HL-60 (cell line): ENCODE results near the gene PTGIR.

Experiments used
- DNase-seq, 2 experiments: peaks; one replicate each; pipeline ENCODE4 v3.0.0-alpha.2; 2010 to 2020; ENCODE audit warnings: low read depth in 1 of 2, low spot score in 1 of 2
- H3K27ac ChIP-seq: fragments of 250-450 bp; sonication (Bioruptor Pico); replicated peaks from 2 replicates; pipeline ENCODE4 v1.5.1; 2020; ENCODE audit warnings: mild to moderate bottlenecking, moderate library complexity
- H3K27me3 ChIP-seq: fragments of 250-450 bp; sonication (Bioruptor Pico); 2 replicates; pipeline ENCODE4 v1.5.1; 2021; ENCODE audit warnings: mild to moderate bottlenecking, moderate library complexity; ENCODE audit not compliant: insufficient read depth, poor library complexity, severe bottlenecking
- H3K4me3 ChIP-seq: replicated peaks from 2 replicates; pipeline ENCODE4 v1.5.1; 2011; ENCODE audit warnings: mild to moderate bottlenecking, control low read depth, low read length; ENCODE audit not compliant: insufficient read depth
- GABPA ChIP-seq: IDR thresholded peaks from 2 replicates; pipeline ENCODE4 v1.6.1; 2012; ENCODE audit warnings: low read depth
- POLR2AphosphoS5 ChIP-seq: IDR thresholded peaks from 2 replicates; pipeline ENCODE4 v1.6.1; 2012; ENCODE audit warnings: low read depth
- SPI1 ChIP-seq: IDR thresholded peaks from 2 replicates; pipeline ENCODE4 v1.6.1; 2012; ENCODE audit warnings: low read depth, mild to moderate bottlenecking, borderline replicate concordance
- TF ChIP-seq, protein P1 (sequence below): IDR thresholded peaks from 2 replicates; pipeline ENCODE4 v1.6.1; 2012; ENCODE audit warnings: low read depth; ENCODE audit not compliant: insufficient replicate concordance
- TF ChIP-seq, protein P2 (sequence below): IDR thresholded peaks from one replicate; pipeline ENCODE4 v1.5.1; 2011; ENCODE audit warnings: low read length, control low read depth, inconsistent platforms; ENCODE audit not compliant: insufficient read depth

PTGIR gene

DNA sequence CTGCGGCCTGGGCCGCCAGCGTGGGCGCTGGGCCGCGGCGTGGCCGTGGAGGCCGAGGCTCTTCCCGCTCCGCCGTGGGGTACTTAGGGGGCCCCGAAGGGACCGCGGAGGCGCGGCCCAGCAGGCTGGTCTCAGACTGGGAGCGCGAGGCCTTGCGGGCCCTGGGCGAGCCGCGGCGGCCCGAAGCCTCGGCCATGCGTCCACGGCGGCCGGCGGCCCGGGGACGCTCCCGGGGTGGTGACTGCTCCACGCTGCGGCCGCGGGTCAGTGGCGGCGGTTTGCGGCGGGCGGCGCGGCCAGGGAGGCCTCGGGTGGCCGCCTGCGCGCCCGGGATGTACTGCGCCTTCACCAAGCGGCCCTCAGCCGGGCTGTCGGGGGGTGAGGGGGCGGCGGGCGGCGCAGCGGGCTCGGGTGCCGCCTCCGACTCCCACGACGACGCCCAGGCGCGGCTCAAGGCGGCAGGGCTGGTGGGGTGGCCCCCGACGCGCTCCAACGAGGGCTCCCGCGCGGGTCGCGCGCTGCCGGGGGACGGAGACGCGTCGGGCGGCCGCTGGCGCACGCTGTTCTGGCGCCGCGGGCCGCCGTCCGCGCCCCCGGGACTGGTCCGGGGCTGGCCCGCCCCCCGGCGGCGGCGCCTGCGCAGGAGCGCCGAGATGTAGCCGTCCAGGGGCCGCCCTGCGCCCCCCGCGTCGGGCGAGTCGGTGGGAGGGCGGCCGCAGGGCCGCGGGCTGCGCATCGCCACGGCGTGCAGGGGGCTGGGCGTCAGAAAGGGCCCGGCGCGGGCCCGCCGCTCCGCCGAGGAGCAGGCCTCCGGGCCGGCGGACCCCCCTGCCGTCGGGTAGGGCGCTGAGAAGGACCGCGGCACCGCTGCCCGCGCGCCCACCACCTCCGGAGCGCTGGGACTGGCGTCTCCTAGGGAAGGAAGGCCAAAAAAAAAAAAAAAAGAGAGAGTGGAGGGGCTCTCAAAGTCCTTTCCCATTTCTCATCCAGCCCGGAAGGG, 24.4 kb upstream of the PTGIR start:
- H3K27ac ChIP-seq = no peak overlapping the region
- H3K27me3 ChIP-seq = peaks cover 15% of the 10 kb centered on the region
- no peak for DNase-seq
- TF ChIP-seq GABPA = no peak
- TF ChIP-seq POLR2AphosphoS5 = no peak
- TF ChIP-seq, protein P1, sequence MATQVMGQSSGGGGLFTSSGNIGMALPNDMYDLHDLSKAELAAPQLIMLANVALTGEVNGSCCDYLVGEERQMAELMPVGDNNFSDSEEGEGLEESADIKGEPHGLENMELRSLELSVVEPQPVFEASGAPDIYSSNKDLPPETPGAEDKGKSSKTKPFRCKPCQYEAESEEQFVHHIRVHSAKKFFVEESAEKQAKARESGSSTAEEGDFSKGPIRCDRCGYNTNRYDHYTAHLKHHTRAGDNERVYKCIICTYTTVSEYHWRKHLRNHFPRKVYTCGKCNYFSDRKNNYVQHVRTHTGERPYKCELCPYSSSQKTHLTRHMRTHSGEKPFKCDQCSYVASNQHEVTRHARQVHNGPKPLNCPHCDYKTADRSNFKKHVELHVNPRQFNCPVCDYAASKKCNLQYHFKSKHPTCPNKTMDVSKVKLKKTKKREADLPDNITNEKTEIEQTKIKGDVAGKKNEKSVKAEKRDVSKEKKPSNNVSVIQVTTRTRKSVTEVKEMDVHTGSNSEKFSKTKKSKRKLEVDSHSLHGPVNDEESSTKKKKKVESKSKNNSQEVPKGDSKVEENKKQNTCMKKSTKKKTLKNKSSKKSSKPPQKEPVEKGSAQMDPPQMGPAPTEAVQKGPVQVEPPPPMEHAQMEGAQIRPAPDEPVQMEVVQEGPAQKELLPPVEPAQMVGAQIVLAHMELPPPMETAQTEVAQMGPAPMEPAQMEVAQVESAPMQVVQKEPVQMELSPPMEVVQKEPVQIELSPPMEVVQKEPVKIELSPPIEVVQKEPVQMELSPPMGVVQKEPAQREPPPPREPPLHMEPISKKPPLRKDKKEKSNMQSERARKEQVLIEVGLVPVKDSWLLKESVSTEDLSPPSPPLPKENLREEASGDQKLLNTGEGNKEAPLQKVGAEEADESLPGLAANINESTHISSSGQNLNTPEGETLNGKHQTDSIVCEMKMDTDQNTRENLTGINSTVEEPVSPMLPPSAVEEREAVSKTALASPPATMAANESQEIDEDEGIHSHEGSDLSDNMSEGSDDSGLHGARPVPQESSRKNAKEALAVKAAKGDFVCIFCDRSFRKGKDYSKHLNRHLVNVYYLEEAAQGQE = no peak
- TF ChIP-seq SPI1 = no peak
- TF ChIP-seq, protein P2, sequence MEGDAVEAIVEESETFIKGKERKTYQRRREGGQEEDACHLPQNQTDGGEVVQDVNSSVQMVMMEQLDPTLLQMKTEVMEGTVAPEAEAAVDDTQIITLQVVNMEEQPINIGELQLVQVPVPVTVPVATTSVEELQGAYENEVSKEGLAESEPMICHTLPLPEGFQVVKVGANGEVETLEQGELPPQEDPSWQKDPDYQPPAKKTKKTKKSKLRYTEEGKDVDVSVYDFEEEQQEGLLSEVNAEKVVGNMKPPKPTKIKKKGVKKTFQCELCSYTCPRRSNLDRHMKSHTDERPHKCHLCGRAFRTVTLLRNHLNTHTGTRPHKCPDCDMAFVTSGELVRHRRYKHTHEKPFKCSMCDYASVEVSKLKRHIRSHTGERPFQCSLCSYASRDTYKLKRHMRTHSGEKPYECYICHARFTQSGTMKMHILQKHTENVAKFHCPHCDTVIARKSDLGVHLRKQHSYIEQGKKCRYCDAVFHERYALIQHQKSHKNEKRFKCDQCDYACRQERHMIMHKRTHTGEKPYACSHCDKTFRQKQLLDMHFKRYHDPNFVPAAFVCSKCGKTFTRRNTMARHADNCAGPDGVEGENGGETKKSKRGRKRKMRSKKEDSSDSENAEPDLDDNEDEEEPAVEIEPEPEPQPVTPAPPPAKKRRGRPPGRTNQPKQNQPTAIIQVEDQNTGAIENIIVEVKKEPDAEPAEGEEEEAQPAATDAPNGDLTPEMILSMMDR = no peak
- no peak overlapping the region for H3K4me3 ChIP-seq

DNA sequence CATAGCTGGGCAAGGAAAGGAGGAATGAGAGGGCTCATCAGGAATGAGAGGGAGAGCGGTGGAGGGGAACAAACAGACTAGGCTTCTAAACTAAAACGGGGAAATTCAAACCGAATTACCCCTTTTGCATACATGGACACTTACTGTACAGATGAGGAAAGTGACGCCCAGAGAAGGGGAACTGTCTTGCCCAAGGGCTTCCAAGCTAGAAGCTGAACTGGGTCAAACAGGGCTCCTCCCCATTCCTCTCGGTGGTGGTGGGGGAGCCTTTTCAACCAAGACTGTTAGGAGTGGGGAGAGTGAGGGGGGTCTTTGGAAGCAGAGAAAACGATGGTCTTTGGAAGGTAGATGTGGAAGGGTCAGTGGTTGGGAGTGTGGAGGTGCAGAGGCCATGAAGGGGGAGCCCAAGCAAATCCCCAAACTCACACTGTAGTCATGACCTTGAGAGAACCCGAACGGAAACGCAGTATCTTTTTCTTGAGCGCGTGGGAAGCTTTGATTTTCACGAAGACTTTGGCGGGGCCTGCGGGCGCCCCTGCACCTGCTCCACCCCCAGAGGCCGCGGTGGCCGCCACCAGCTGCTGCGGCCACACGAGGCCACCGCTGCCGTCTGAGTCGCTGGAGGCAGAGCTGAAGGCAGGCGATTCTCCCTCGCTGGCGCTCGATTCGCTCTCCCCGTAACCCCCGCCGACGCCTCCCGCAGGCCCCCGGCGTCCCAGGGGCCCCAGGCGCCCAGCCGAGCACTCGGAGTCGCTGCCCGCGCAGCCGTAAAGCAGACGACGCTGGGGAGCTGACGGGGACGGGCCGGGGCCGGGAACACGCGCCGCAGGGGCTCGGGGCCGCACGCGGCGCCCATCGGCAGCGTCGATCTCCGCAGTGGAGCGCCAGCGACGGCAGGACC, 23.4 kb upstream of the PTGIR start:
- DNase-seq = peak in 1 of 2 experiments; percentile 46
- H3K4me3 ChIP-seq = no peak overlapping the region
- TF ChIP-seq, protein P1 = no peak
- TF ChIP-seq GABPA = no peak
- 0 out of 2 replicates have a peak, but pooled peaks have one; percentile 13 for TF ChIP-seq SPI1
- no peak for TF ChIP-seq POLR2AphosphoS5
- peaks cover 15% of the 10 kb centered on the region for H3K27me3 ChIP-seq
- no peak overlapping the region for H3K27ac ChIP-seq

DNA sequence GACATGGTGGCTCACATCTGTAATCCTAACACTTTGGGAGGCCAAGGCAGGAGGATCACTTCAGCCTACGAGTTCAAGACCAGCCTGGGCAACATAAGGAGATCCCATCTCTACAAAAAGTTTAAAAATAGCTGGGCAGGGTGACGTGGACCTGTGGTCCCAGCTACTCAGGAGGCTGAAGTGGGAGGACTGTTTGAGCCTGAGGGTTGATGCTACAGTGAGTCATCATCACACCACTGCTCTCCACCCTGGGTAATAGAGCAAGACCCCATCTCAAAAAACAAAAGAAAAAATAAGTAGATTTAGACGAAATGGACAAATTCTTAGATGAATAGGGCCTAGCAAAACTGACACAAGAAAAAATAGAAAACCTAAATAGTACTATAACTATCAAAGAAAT, 21.5 kb upstream of the PTGIR start:
- Histone ChIP-seq H3K27me3 (peaks cover 15% of the 10 kb centered on the region), H3K4me3 (no peak overlapping the region), H3K27ac (no peak overlapping the region)
- TF ChIP-seq, protein P2 = no peak
- no peak for TF ChIP-seq GABPA
- no peak for TF ChIP-seq SPI1
- no peak for TF ChIP-seq POLR2AphosphoS5
- TF ChIP-seq, protein P1 = no peak
- no peak for DNase-seq
